GM19324 (cell line): Measurements from ENCODE around the gene MEIS2.

ENCODE experiments used
- ATAC-seq: cut with Tn5 transposase; IDR thresholded peaks from one replicate; pipeline ENCODE4 v1.9.1; 2021; ENCODE audit warnings: mild to moderate bottlenecking, moderate library complexity; ENCODE audit not compliant: unreplicated experiment, low FRiP score

Gene MEIS2

DNA sequence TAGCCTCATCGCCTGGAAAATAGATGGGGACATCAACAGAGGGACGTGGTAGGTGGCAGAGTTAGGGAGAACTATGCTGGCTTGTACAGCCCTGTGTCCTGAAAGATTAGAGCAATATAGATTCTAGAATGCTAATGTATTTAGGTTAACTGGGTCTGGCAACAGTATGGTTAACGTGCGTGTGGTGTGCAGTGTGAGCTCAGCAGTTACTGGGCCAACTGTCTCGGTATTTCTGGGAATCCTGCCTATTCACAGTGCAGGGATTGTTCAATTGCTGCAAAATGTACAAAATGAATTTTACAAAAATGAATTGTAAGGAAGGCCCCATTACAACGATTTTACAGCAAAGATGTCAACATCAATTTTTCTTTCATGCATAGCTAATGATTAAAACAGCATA is 20.6 kb downstream of the MEIS2 start:
- ATAC-seq: no peak

DNA sequence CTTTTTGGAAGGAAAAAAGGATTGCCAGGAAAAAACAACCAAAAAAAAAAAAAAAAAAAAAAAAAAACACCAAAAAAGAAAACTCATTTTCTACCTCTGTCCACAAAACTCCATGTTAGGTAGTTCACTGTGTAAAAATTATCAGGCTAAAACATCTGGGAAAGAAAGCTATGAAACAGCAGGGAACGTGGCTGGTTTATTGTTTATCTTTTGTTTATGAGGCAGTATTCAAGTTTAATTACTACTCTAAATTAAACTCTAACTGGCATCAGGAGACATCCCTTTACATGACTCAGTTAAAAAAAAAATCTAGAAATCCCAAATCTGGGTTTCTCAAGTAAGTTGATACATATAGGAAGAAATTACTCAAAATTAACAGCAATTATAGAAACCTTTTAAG is 21.8 kb downstream of the MEIS2 start:
- ATAC-seq: no peak

DNA sequence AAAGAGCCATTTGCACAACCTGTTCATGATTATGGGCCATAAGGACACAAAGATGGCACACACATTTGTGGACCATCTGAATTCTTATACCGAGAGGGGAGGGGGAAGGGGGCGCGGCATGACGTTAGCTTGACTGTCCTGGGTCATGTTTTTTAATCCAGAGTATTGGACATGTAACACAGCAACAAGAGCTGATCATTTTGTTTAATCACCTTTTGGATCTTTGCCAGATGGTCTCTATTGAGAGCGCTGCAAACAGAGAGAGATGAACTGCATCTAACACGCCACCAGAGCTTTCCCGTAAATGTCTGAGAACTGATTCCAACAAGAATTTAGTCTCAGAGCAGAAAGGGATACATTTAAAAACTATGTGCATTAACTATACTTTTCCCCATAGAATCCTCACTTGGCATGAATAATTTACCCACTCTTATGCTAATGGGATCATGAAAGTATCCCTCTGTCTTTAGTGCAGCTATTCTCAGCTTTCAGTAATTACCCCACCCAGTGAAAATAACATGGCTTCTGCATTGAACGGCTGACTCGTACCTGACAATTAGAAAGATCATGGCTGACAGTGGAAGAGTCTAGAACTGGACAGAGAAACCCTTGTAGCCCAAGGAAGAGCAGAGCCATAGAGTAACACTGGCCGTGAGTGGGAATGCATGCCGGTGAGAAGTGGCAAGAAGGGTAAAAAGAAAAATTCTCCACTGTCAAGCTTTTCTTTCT is 22.6 kb downstream of the MEIS2 start:
- ATAC-seq: no peak

DNA sequence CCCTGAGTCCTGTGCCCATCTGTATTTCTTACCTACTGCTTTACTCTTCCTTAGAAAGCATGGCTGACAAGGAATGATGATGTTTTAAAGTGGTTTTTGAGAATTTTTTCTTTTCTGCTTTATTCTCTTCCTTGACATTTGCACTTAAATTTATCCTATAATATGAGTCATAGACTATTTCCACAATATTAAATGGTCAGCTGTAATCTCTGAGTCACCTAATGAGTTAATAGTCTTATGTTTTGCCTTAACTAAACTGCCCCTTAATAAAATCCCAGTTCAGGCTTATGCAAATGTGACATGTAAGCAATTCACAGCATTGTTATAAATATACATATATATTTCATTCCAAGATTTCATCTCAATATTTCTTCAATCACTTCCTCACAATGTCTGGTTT is 23.8 kb downstream of the MEIS2 start:
- no peak for ATAC-seq

DNA sequence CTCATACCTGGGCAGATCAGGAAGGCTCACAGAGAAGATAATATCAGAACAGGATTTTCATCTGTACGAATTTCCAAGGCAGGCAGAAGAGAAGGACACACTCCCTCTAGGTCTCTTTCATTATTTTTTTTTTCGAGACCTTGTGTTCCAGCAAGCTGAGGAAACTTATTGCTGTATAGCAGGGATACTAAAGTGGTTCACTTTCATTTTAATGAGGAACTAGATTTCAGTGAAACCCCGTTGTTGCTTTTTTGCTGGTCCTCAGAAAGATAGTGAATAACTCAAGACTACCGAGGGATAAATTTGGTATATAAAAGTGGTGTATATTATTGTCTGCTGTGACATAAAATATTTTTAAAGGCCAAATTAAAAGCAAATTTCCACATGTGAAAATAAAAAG is 24.6 kb downstream of the MEIS2 start:
- no peak for ATAC-seq

DNA sequence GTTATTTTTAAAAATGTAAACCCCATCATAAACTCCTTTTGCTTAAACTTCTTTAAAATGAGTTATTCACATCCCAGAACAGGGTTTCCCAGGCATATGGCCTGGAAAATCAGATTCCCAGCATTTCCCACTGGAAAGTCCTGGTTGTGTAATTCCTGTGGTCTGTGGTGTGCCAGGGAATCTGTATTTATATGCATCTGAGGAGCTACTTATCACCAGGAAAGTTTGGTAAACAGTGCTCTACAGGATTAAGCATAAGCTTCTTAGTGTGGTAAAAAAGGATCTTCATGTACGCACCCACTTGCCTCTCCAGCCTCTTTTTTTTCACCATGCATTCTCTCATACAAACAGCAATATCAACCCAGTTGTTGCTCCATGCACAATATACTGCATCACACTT is 28.2 kb downstream of the MEIS2 start:
- no peak for ATAC-seq

DNA sequence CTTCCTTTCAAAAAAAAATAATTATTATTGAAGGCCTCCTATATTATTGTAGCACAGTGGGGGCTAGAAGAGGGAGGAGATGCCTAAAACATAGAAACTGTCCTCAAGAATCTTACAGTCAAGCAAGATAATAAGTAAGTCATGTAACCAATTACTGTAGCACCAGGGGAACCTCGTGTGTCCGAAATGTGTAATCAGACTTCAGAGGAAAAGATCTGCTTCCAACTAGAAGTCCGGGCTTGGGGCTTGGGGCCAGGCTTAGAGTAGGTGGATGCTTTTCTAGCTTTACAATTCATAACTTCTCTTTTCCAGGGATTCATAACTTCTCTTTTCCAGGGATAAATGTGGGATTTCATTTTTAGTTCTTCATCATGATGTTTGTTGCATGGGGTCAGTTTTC is 29.2 kb downstream of the MEIS2 start:
- ATAC-seq: no peak

DNA sequence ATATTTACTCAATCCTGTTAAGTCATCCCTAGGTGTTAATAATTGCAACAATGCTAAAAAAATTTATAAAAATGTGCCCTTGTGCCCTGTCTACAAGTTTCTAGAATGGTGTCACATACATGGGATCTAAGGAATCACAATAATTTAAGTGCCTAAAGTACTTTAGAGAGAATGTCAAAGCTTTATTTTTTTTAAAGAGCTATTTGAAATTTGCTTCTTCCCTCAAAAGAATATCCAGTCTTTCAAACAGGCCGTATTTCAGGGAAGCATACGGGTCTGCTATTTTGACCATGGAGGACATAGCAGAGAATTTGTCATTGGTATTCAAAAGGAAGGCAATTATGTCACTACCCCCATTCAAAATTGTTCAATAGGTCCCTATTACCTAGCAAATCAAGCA is 29.7 kb downstream of the MEIS2 start:
- no peak for ATAC-seq

DNA sequence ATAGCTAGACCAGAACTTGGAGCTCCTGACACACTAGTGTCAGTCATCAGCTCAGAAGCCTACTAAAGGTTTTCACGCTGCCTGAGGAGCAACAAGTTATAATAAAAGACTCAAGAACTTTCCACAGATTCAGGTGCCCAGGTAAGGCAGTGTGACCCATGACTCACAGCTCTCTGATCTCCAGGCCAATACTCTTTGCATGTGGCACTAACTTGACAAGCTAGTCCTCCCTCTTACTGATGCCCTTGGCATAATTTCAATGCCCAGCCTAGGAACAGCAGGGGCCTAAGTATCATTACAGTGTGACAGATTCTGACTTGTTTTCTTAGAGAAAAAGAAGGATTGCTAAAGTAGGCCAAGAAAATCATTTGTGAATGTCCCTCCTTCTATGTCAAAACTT is 38.4 kb downstream of the MEIS2 start:
- ATAC-seq: no peak

DNA sequence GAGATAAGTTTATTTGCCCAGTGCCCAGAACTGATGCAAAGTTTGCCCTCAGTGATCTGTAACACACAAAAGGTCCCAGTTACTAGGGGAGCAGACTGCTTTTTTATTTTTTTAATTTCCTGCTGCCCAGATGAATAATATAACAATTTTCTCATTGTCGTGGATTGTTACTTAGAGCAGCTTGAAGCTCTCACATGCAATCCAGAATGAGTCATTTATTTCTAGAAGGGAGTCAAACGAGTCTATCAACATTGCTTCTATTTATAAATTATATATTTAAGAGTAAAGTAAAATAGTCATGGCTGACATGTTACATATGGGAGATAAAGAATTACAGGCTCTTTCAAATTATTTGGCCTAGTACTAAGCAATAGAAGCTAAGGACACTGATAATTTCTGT is 41.3 kb downstream of the MEIS2 start:
- ATAC-seq: no peak

DNA sequence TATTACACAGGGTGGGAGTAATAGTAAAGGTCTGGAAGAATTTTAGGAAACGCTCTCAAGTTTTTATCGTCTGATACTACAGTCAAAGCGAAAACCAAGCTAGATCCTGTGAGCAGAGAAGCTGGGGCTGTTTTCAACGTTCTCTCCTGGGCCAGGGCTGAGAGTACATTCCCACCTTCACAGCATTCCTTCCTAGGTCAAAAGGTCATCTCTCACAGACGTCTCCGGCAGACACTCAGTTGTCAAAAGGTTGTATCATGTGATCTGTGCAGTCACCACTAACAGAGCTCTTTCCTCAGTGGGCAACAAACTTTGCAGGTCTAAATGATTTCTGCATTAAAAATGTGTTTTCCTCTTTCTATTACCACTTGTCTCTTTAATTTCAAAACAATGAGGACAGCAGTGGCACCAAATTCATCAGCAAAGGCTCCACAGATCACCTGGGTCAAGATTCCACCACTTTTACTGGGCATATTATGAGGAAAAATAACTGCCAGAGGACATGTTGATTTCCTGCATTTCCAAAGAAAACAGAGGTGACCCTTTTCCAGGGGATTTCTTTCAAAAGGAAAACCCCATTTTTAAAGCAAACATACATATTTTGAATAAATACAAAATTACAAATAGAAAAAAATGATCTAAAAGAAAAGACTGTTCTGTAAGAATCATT is 41.9 kb downstream of the MEIS2 start:
- ATAC-seq: no peak

DNA sequence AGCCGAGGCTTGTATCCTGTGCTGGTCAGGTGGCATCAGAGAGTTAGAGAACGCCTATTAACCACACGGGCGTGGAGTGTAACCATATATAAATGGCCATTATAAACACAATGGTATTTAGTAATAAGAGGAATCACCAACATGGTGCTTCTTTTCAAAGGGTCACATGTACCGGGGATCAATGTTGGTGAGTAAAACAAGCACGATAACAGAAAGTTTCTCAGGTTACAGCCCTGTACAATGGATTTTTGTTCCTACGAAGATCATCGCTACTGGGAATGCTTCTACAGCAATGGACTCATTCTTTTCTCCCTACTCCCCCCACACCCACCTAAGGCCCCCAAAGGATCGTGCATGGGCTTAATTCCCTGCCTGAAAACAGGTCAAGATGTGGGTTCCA is 42.5 kb downstream of the MEIS2 start:
- no peak for ATAC-seq

DNA sequence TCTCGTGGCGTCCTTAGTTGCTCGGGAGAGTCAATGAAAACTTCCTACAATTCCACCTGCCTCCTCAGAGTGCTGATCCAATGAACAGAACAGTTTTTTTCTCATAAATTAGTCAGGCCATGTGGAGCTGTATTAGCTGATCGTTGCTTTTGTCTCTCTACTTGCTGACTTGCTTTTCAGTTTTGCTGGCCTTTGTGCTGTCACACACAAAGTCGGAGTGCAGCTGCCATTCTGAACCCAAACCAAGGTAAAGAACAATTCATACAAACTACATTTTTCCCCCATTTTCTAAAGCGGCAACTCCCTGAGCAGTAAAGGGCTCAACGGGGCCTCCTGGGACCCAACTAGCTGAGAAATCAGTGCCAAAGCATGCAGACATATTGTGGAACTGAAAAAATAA is 43.1 kb downstream of the MEIS2 start:
- no peak for ATAC-seq

DNA sequence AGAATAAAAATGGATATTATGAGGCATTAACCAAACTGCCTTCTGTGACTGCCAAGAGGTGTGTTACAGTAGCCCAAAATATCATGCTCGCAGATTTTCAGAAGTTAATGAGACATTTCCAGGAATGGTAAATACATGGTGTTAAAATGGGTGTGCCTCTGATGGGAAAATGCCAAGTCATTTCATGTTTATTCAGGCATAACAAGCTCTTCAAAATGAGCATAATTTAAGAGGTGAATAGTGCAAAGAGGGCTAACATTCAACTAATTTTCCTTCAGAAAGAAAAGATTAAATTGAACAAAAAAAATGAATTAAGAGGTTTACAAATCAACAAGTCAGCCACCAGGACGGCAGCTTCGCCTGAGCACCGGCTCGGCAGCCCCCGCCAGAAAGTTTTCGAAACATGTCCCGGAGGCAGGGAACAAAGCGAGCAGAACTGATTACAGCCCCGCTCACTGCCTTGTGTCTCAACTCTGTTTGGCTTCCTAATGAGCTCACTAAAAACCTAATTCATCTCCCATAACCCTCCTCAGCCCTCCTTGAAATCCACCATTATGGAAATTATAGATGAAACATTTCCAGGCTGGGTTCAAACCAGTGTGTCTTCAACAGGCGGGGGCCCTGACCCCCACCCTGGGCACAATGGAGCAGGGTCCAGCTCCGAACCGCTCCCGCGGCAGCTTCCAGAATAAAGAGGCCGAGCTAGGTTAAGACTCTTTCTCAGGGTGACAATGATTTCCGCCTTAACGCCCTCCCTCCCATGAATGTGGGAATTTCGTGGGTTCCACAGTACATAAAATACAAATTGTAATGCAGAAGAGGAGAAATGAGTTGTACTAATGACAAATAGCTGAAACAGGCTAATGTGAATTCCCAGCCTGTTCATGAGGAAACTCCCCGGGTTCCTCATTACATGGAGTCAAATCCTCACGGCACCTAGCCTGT is 43.9 kb downstream of the MEIS2 start:
- ATAC-seq: no peak

DNA sequence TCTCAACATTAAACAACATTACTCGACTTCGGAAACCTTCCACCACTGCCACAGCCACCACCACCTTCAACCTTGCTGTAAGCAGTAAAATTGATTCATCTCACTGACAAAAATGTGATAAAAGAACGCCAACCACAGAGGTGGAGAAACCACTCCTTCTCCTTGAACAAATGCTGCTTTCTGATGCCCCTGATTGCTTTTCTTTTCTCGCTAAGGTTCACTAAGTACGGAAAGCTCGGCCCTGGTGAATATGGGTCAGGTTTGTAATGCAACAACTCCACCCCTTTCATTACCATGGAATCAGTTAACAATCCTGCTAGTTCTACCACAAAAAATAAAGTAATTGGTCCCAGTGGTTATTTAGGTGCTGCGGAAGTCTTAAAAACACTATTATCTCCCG is 44.9 kb downstream of the MEIS2 start:
- ATAC-seq: no peak

DNA sequence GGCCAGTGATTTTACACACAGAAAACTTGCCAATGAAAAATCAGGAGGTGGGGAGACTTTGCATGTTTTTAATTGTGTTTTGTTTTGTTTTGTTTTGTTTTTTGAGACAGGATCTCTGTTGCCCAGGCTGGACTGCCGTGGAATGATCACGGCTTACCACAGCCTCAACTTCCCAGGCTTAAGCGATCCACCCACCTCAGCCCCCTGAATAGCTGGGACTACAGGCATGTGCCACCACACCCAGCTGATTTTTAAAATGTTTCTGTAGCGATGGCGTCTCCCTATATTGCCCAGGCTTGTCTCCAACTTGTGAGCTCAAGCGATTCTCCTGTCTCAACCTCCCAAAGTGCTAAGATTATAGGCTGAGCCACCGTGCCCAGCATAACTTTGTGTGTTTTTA is 46.0 kb downstream of the MEIS2 start:
- no peak for ATAC-seq

DNA sequence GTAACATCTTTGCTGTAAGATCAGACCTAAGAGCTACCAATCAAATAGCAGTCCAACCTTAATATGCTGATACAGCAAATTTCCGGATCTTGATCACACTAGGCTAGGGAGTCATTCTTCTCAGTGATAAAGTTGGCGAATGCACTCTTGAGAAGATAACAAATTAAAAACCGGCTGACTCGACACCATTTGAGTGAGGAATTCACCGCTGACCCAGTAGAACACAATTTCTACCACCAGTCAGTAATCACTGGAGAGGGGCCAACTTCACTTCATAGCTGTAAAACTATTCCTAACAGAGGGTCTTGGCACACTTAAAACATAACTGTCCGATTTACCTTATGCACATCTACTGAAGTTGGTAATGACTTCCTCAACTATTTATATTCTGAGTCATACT is 47.2 kb downstream of the MEIS2 start:
- no peak for ATAC-seq

DNA sequence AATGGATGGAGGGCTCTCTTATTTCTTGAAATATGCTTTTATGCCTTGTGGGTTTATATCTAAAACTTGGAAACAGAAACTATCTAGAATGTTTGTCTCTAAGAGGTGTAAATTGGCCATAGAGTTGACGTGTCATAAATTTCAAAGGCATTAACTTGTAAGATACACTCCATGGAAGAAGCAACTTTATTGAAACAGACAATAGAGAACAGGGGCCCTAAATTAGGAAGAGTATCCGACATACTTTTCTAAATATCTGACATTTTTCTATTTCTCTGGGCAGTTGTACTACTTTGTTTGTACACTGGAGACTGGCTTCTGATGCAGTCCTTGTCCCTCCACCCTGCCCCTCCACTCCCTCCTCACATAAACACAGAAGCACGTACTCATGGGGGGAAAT is 50.0 kb downstream of the MEIS2 start:
- ATAC-seq: no peak

DNA sequence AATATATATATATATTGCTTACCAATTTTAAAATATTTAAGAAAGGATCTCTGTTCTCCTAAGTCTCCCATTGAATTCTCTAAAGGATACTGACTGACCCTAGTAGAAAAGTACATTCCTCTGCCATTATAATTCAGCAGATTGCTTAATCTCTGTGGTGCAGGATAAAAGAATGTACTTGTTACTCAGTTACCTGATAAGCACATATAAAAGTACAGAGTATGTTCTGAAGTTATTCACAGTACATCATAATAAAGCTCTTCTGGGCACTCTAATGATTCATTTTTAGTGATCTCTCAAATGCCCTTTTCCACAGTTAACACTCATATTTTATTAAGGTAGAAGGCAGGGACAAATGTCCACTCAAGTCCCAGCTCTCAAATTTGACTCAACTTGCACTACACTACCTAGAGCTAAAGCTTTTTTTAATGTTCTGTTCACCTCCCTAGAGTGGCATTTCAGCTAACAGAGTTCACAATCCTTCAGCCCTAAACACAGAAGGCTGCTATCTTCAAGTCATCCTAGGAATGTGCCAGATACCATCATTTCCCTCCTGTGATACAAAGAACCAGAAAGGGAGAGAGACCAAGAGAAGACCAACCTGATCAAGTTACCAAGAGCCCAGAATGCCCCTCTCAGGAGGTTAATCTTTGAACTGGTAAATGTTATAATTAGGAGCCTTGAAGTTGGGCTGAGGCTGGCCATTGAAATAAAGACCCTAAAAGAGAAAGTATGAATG is 53.3 kb downstream of the MEIS2 start:
- no peak for ATAC-seq

DNA sequence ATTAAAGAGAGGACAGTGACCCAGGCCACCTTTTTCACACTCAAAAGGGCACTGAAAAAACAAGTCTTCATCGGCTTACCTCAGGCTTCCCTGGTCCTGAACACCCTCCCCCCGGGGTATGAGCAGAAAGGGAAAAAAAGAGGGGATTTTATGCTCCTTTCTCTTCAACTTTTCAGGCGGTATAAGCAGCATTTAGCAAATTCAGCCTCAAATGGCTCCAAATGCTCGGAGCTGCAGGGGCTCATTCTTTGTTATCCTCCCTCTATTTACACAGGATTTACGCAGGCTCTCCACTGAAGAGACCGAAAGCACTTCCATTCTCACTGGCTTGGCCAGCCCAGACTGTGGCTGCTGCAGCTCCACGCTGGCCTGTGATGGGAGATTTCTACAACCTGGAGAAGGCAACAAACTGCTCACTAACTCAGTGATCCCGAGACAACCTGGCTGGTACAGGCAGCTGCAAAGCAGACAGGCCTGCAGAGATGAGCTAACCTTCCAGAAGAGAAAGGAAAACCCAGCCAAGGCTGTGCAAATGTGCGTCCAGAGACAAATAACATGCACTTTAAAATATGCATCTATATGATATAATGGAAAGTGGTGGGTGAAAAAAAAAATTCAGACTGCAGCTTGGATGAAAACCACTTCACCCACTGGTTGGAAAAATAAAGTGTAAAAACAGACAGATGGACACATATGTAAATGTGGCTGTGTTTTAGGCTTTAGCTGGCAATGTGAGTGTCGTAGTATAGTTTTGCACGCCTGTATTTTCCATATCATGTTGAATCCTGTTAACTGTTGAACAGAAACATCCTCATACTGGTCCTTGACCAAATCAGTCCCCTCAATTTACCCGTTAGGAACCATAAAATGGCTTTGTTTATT is 54.2 kb downstream of the MEIS2 start:
- no peak for ATAC-seq
